ENCODE measurements around the gene ACAD11.

GRCh38 chr3:132536442-132537153, 123.0 kb downstream of the ACAD11 start:
- TF ChIP-seq POLR2A (IDR thresholded peaks at IDR 0.05; ENCODE audit: borderline replicate concordance, extremely low read depth, insufficient read depth, insufficient read length) (no peak), POLR2AphosphoS5 (IDR thresholded peaks at IDR 0.05; ENCODE audit: low read depth, low read length) (no peak), SIN3A (IDR thresholded peaks at IDR 0.05; ENCODE audit: low read depth) (no peak), CTCF (IDR thresholded peaks at IDR 0.05 in 2 of 3, conservative IDR thresholded peaks at IDR 0.05 in 1 of 3; ENCODE audit: borderline replicate concordance in 1 of 3, insufficient read depth in 1 of 3, low read depth in 2 of 3, low read length in 2 of 3) (no peak)

Data from HCT116 (cell line).